ENCODE results near the gene NOL4L.
A peak's percentile ranks its signal among the peaks of the same experiment; 100 is the strongest.
"Not testable (repeated sequence)": the region's sequence is repeated elsewhere in the genome, so short reads cannot be mapped to it uniquely, and the experiment has no call there.

Gene NOL4L

GRCh38 chr20:32495949-32496348, 89.2 kb downstream of the NOL4L start:
- no peak for DNase-seq (ENCODE audit: low read depth in 1 of 2, low spot score in 1 of 2)
- no peak for TF ChIP-seq JUND (IDR thresholded peaks at IDR 0.05; ENCODE audit: low read depth)
- in situ Hi-C loops (cut with HindIII; ENCODE audit: low pct_unique_long_range_greater_than_20kb, low sequenced_read_pairs), result no loop called here

- TF ChIP-seq JUND (IDR thresholded peaks at IDR 0.05; ENCODE audit: low read depth), result no peak
- in situ Hi-C loops (cut with HindIII; ENCODE audit: low pct_unique_long_range_greater_than_20kb, low sequenced_read_pairs), result no loop called here
- DNase-seq (ENCODE audit: low read depth in 1 of 2, low spot score in 1 of 2), result no peak
These were observed 89.9 kb downstream of the NOL4L start for GRCh38 chr20:32495217-32495565.

- TF ChIP-seq JUND (IDR thresholded peaks at IDR 0.05; ENCODE audit: low read depth), result no peak
- in situ Hi-C loops (cut with HindIII; ENCODE audit: low pct_unique_long_range_greater_than_20kb, low sequenced_read_pairs), result no loop called here
These were observed 90.5 kb downstream of the NOL4L start for GRCh38 chr20:32494483-32495216.

DNA sequence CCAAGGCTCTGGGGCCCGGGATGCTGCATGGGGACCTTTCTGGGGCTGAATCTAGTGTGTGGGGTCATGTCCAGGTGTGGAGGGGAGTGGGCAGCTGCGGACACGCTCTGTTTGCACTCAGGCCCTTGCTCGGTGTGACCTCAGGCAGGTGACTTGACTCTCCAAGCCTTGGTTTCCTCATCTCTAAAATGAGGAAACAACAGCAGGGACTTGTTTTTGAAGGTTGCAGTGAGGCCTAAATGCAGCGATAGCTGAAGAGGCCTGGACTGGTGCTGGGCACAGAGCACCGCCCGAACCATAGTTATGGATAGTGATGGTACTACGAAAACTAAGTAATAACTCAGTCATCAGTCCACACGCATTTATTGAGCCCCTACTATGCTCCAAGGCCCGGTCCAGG, 91.8 kb downstream of the NOL4L start:
- DNase-seq (ENCODE audit: low read depth in 1 of 2, low spot score in 1 of 2), result no peak
- in situ Hi-C loops (cut with HindIII; ENCODE audit: low pct_unique_long_range_greater_than_20kb, low sequenced_read_pairs), result no loop called here

More at GRCh38 chr20:32494483-32495216, 90.5 kb downstream of the NOL4L start:
- DNase-seq (ENCODE audit: low read depth in 1 of 2, low spot score in 1 of 2), result no peak

GRCh38 chr20:32491764-32492151, 93.4 kb downstream of the NOL4L start:
- DNase-seq (ENCODE audit: low read depth in 1 of 2, low spot score in 1 of 2); in situ Hi-C loops (cut with HindIII; ENCODE audit: low pct_unique_long_range_greater_than_20kb, low sequenced_read_pairs): not testable (repeated sequence)

More for the DNA sequence above, 91.8 kb downstream of the NOL4L start:
- TF ChIP-seq JUND (IDR thresholded peaks at IDR 0.05; ENCODE audit: low read depth), result no peak

DNA sequence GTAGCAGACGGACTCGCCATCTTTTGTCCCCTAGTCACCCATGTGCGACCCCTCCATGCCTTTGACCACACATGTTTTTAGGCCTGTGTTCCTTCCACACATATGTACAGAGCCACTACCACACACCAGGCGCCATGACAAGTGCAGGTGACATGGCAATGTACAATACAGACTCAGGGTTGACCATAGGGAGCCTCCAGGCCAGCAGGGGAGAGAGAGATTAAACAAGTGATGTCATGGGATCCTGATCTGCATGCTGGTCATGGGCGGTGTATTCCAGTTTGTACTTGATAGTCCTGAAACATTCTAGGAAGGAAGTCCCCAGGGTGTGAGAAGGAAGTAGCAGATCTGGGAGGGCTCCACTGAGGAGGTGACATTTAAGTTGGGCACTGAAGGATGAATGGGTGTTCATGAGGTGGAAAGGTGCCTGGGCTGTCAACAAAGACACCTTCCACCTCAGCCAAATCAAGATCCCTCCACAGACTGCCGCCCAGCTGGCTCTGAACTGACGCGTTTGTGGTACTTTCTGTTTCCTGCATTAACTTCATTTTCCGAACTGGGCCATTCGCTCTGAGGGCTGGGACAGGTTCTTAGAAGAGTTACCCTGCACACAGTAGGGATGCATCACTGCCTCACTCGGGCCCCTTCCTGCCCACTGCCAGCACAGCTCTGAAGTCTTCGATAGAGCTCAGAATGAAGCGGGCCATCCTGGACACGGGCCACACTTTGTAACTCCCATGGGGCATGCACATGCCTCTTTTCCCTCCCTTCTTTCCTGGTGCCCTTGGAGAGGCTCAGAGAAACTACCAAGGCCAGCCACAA, 94.0 kb downstream of the NOL4L start:
- no peak for TF ChIP-seq JUND (IDR thresholded peaks at IDR 0.05; ENCODE audit: low read depth)
- in situ Hi-C loops (cut with HindIII; ENCODE audit: low pct_unique_long_range_greater_than_20kb, low sequenced_read_pairs), result no loop called here
- DNase-seq (ENCODE audit: low read depth in 1 of 2, low spot score in 1 of 2), result no peak

GRCh38 chr20:32488066-32488838, 96.9 kb downstream of the NOL4L start:
- no peak for TF ChIP-seq JUND (IDR thresholded peaks at IDR 0.05; ENCODE audit: low read depth)
- in situ Hi-C loops (cut with HindIII; ENCODE audit: low pct_unique_long_range_greater_than_20kb, low sequenced_read_pairs), result no loop called here
- no peak for DNase-seq (ENCODE audit: low read depth in 1 of 2, low spot score in 1 of 2)

DNA sequence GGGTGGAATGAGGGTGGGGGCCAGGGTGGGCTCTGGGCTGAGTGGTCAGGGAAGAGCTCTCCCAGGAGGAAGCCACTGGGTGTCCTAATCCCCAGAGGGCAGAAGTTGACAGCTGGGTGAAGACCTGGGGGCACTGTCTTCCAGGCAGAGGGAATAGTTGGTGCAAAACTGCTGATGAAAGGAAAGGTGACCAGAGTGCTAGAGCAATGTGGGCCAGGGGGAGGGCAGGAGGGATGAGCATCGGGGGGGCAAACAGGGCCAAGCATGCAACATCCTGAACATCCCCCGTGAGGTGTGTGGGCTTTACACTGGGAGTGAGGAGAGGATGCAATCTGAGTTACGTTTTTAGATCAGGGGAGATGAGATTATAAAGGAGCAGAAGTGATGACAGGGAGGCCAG, 97.8 kb downstream of the NOL4L start:
- in situ Hi-C loops (cut with HindIII; ENCODE audit: low pct_unique_long_range_greater_than_20kb, low sequenced_read_pairs), result no loop called here
- DNase-seq (ENCODE audit: low read depth in 1 of 2, low spot score in 1 of 2), result no peak
- TF ChIP-seq JUND (IDR thresholded peaks at IDR 0.05; ENCODE audit: low read depth), result no peak

DNA sequence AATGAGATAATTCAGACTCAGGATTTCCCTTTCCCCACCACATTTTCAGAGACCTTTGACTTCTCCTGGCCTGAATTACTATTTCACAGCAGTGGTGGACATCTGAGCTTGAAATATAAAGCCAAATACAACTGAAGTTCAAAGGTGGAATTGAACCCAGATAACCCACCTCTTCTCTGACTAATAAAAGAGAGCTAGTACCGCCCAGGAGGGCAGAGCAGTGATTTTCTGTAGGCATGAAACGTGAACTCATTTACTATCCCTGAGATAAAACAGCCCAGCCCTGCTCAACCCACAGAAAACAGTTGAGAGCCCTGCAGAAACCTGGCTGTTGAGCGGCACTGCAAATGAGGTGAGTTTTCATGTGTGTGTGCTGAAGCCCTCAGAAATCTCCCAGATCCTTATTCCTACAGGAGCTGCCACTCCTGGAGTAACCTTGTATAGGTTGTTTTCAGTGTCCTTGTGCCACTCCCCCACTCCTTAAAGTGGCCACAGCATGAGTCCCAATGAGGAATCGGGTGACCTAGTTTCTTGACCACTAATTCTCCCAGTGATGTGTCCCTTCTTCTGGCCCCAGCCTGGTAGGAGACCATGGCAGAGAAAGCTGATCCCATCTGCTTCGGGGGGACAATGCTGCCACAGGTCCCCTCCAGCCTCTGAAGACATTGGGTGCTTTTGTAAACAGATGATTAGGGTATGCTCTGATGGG, 99.2 kb downstream of the NOL4L start:
- no peak for DNase-seq (ENCODE audit: low read depth in 1 of 2, low spot score in 1 of 2)
- in situ Hi-C loops (cut with HindIII; ENCODE audit: low pct_unique_long_range_greater_than_20kb, low sequenced_read_pairs), result no loop called here
- no peak for TF ChIP-seq JUND (IDR thresholded peaks at IDR 0.05; ENCODE audit: low read depth)

DNA sequence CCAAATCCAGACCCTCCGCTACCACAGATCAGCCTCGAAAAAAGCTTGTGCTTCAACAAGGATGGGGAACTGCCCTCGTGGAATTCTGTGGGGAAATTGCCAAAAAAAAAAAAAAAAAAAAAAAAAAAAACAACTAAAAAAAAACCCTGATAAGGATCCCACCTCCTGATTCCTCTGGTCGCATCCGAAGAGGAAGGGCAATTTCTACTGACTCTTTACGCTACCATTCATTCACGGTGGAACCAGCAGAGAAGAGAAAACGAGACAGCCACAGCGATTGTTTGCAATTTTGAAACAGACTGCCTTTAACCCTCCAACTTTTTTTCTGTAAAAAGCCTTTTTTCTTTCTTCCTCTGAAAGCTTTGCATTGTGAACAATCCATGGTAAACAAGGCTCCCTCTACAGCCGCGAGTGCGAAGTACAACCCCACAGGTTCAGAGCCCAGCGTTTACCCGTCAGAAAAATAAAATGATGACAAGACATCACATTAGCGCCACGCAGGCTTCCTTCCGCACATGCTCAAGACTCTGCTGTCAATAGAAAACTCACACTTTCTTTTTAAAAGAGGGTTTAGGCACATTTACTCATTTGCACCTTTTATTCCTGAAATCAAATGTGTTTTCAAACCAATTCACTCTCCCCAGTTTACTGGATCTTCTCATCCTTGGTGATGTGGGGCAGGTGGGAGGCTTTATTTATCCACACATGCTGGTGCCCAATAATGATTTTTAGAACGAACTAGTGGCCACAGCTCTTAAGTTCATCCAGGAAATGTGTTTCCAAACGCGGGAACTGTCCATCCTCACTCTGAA, 100.0 kb downstream of the NOL4L start:
- DNase-seq (ENCODE audit: low read depth in 1 of 2, low spot score in 1 of 2), result peak in 1 of 2 experiments; percentile 77
- in situ Hi-C loops (cut with HindIII; ENCODE audit: low pct_unique_long_range_greater_than_20kb, low sequenced_read_pairs), result no loop called here
- TF ChIP-seq JUND (IDR thresholded peaks at IDR 0.05; ENCODE audit: low read depth), result no peak

GRCh38 chr20:32484225-32484957, 100.7 kb downstream of the NOL4L start:
- TF ChIP-seq JUND (IDR thresholded peaks at IDR 0.05; ENCODE audit: low read depth), result no peak
- peak in 1 of 2 experiments; percentile 23 for DNase-seq (ENCODE audit: low read depth in 1 of 2, low spot score in 1 of 2)
- in situ Hi-C loops (cut with HindIII; ENCODE audit: low pct_unique_long_range_greater_than_20kb, low sequenced_read_pairs), result no loop called here

Data from T47D (cell line).